Heart right ventricle (tissue), 16 donors: ENCODE measurements around the gene KRIT1. TPM values are rescaled to one million over a fixed set of nuclear protein-coding genes. Genes with fewer than 3 reads are reported as not detected.

Experiments
- ATAC-seq, 8 donors: fragments of 200-7000 bp; cut with Tn5 transposase; one replicate each; pipeline ENCODE4 v1.9.1; 2020; ENCODE audit warnings: mild to moderate bottlenecking in 8 of 8, moderate library complexity in 8 of 8, moderate number of reproducible peaks in 1 of 8
- DNase-seq, 2 donors: peaks; one replicate each; pipeline ENCODE4 v3.0.0-alpha.2; 2020
- H3K27ac ChIP-seq, 10 donors: fragments of 200-600 bp; sonication (generic) in 2 of 10; one replicate each; pipeline versions ENCODE4 v1.5.0 to v1.8.0; 2020 to 2022; ENCODE audit warnings: mild to moderate bottlenecking in 3 of 10
- H3K27me3 ChIP-seq, 7 donors: fragments of 200-600 bp; one replicate each; pipeline ENCODE4 v1.8.0; 2021 to 2022; ENCODE audit warnings: mild to moderate bottlenecking in 2 of 7
- H3K36me3 ChIP-seq, 9 donors: fragments of 200-600 bp; sonication (generic) in 1 of 9; one replicate each; pipeline versions ENCODE4 v1.5.0 to v1.8.0; 2020 to 2022; ENCODE audit warnings: mild to moderate bottlenecking in 2 of 9
- H3K4me1 ChIP-seq, 9 donors: fragments of 200-600 bp; sonication (generic) in 1 of 9; one replicate each; pipeline versions ENCODE4 v1.5.0 to v1.8.0; 2020 to 2022; ENCODE audit warnings: mild to moderate bottlenecking in 4 of 9
- H3K4me3 ChIP-seq, 10 donors: fragments of 200-600 bp; sonication (generic) in 2 of 10; one replicate each; pipeline versions ENCODE4 v1.5.0 to v1.8.0; 2020 to 2022; ENCODE audit warnings: mild to moderate bottlenecking in 7 of 10, moderate library complexity in 2 of 10
- H3K9me3 ChIP-seq, 11 donors: fragments of 200-600 bp in 10 of 11; sonication (generic) in 2 of 11; one replicate each; pipeline versions ENCODE4 v1.5.0 to v1.8.0; 2013 to 2022; ENCODE audit warnings: mild to moderate bottlenecking in 2 of 11, control low read depth in 1 of 11, moderate library complexity in 1 of 11
- CTCF ChIP-seq, 9 donors: fragments of 200-600 bp; sonication (generic) in 2 of 9; IDR thresholded peaks; one replicate each; pipeline versions ENCODE4 v1.5.0 to v1.8.0; 2021 to 2022; ENCODE audit warnings: antibody characterized with exemption in 9 of 9, mild to moderate bottlenecking in 5 of 9, moderate library complexity in 1 of 9
- WGBS, 2 donors: extraction: QIAGEN DNeasy Blood & Tissue Kit; methylation state at CpG; one replicate each; pipeline ENCODE4 v1.1.7; 2013; ENCODE audit warnings: inconsistent platforms in 1 of 2; 5-methylcytosine and 5-hydroxymethylcytosine counted together
- intact Hi-C, 10 donors: fragments of 100-400 bp; cut with DNase I; formaldehyde crosslinking; loops; one replicate each; pipeline versions ENCODE4 v1.11.1 to v1.14.2; 2022
- polyA plus RNA-seq, 2 donors: library from polyadenylated mRNA; stranded (reverse); fragments of 200-250 nt; gene quantifications; one replicate each; pipeline ENCODE4 v1.2.3, GENCODE V29; 2013
- total RNA-seq, 10 donors: library from RNA; stranded (reverse); fragmentation: NEBNext Ultra II Directional in 3 of 10; extraction: Animal tissue kit (Norgen Biotek cat#: 25700) in 3 of 10; gene quantifications; one replicate each; pipeline versions ENCODE4 v1.2.1 to v1.2.4, GENCODE V29; 2021 to 2023
- donor health status: Arrhythmogenic right ventricular cardiomyopathy.
- donor health status: ischemic (EF 13 %, LVEDD 7.1; RV severe dilation, severe dysfunction).
- donor health status: healthy with polysubstance abuse.
- donor health status: DM: no; HTN: yes; CAD: no.
- donor health status: DM: no; HTN: no; CAD: no.
- donor health status: ischemic (EF 25% LVEDD 6.9; RV normal size, moderate dysfunction).
- donor health status: ischemic (EF 25% LVEDD 5.7; RV mildly dilated, moderate dysfunction).
- donor health status: healthy.
- donor health status: DM: yes; HTN: yes; CAD: no.
- donor health status: Ischemic cardiomyopathy.
- donor health status: ischemic (EF 35%, LVEDD 5.7; RV mildly dilated, moderate dysfunction).
- donor health status: nonischemic (EF 11% LVEDD 7.7; RV severe dilation, severe dysfunction).
- donor health status: DM: yes; HTN: yes; CAD: no.
- donor health status: PGD.
- donor health status: ischemic (EF 29% LVEDD 5.4; RV normal size, mild dysfunction).
- donor health status: nonischemic (EF 23%, LVEDD 6.1; RV moderate dilation, normal function).

Gene KRIT1
- total and polyA plus RNA-seq, 12 donors: 12.0 to 40.8 (median 30.7) TPM

- Histone ChIP-seq H3K4me1 (no peaks in the 10 kb centered on the region), H3K4me3 (no peak overlapping the region), H3K36me3 (peaks cover 0 to 3% (median 0%) of the 10 kb centered on the region in 9 donors), H3K9me3 (peaks cover 0 to 7% (median 0%) of the 10 kb centered on the region in 11 donors), H3K27ac (no peak overlapping the region), H3K27me3 (no peaks in the 10 kb centered on the region)
- no peak for TF ChIP-seq CTCF (IDR thresholded peaks at IDR 0.05)
- 96 to 98% methylated on average over 1 of the region's 1 CpG for WGBS, 2 donors
- intact Hi-C loops: no loop called here
- DNase-seq: no peak
- no peak for ATAC-seq
These were observed 23.2 kb upstream of the KRIT1 start for GRCh38 chr7:92268921-92269320.

- TF ChIP-seq CTCF (IDR thresholded peaks at IDR 0.05): no peak
- Histone ChIP-seq H3K4me1 (no peaks in the 10 kb centered on the region), H3K27ac (no peak overlapping the region), H3K27me3 (no peaks in the 10 kb centered on the region), H3K9me3 (peaks cover 0 to 16% (median 3%) of the 10 kb centered on the region in 11 donors), H3K36me3 (peaks cover 0 to 9% (median 0%) of the 10 kb centered on the region in 9 donors), H3K4me3 (no peak overlapping the region)
- ATAC-seq (no peak), DNase-seq (no peak)
- intact Hi-C loops: no loop called here
- WGBS, 2 donors: 97% methylated on average over 5 of the region's 5 CpGs
These were observed 20.9 kb upstream of the KRIT1 start for GRCh38 chr7:92266415-92267241.

GRCh38 chr7:92260248-92260781 is 14.6 kb upstream of the KRIT1 start:
- ATAC-seq (no peak), DNase-seq (no peak)
- TF ChIP-seq CTCF (IDR thresholded peaks at IDR 0.05): no peak
- peaks cover 0 to 9% (median 0%) of the 10 kb centered on the region in 9 donors for H3K36me3 ChIP-seq
- no peak overlapping the region for H3K27ac ChIP-seq
- no peak overlapping the region for H3K4me3 ChIP-seq
- H3K4me1 ChIP-seq: peaks cover 0 to 23% (median 0%) of the 10 kb centered on the region in 9 donors
- intact Hi-C loops: no loop called here
- 83 to 89% methylated on average over 7 of the region's 7 CpGs for WGBS, 2 donors
- peaks cover 0 to 16% (median 3%) of the 10 kb centered on the region in 11 donors for H3K9me3 ChIP-seq
- H3K27me3 ChIP-seq: no peaks in the 10 kb centered on the region

- Histone ChIP-seq H3K27ac (no peak overlapping the region), H3K36me3 (peaks cover 0 to 9% (median 0%) of the 10 kb centered on the region in 9 donors), H3K9me3 (peaks cover 0 to 16% (median 3%) of the 10 kb centered on the region in 11 donors), H3K4me1 (peaks cover 0 to 28% (median 0%) of the 10 kb centered on the region in 9 donors), H3K4me3 (no peak overlapping the region), H3K27me3 (no peaks in the 10 kb centered on the region)
- 87 to 94% methylated on average over 2 of the region's 2 CpGs for WGBS, 2 donors
- ATAC-seq: peak in 3 of 8 donors; percentile 31 to 59 (median 48)
- DNase-seq: no peak
- intact Hi-C loops: loop anchor here in 1 of 10 donors (5.0 kb wide), 1 partner anchor 33 kb away; no protein-coding TSS in a partner anchor
- no peak for TF ChIP-seq CTCF (IDR thresholded peaks at IDR 0.05)
These were observed 14.0 kb upstream of the KRIT1 start for GRCh38 chr7:92259610-92260247.
